Activated gamma-delta T cell treated with anti-CD3 and anti-CD28 coated beads, Interleukin-2, amount 50 U/mL, for 16 hours (primary cell): ENCODE data around the gene ZBTB49.
A peak's percentile ranks its signal among the peaks of the same experiment; 100 is the strongest.
"Not testable (repeated sequence)": the region's sequence is repeated elsewhere in the genome, so short reads cannot be mapped to it uniquely, and the experiment has no call there.

Source experiments
- DNase-seq: peaks from one replicate; pipeline ENCODE4 v3.0.0-alpha.2; 2020; ENCODE audit warnings: low read depth

ZBTB49 gene, protein sequence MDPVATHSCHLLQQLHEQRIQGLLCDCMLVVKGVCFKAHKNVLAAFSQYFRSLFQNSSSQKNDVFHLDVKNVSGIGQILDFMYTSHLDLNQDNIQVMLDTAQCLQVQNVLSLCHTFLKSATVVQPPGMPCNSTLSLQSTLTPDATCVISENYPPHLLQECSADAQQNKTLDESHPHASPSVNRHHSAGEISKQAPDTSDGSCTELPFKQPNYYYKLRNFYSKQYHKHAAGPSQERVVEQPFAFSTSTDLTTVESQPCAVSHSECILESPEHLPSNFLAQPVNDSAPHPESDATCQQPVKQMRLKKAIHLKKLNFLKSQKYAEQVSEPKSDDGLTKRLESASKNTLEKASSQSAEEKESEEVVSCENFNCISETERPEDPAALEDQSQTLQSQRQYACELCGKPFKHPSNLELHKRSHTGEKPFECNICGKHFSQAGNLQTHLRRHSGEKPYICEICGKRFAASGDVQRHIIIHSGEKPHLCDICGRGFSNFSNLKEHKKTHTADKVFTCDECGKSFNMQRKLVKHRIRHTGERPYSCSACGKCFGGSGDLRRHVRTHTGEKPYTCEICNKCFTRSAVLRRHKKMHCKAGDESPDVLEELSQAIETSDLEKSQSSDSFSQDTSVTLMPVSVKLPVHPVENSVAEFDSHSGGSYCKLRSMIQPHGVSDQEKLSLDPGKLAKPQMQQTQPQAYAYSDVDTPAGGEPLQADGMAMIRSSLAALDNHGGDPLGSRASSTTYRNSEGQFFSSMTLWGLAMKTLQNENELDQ

DNA sequence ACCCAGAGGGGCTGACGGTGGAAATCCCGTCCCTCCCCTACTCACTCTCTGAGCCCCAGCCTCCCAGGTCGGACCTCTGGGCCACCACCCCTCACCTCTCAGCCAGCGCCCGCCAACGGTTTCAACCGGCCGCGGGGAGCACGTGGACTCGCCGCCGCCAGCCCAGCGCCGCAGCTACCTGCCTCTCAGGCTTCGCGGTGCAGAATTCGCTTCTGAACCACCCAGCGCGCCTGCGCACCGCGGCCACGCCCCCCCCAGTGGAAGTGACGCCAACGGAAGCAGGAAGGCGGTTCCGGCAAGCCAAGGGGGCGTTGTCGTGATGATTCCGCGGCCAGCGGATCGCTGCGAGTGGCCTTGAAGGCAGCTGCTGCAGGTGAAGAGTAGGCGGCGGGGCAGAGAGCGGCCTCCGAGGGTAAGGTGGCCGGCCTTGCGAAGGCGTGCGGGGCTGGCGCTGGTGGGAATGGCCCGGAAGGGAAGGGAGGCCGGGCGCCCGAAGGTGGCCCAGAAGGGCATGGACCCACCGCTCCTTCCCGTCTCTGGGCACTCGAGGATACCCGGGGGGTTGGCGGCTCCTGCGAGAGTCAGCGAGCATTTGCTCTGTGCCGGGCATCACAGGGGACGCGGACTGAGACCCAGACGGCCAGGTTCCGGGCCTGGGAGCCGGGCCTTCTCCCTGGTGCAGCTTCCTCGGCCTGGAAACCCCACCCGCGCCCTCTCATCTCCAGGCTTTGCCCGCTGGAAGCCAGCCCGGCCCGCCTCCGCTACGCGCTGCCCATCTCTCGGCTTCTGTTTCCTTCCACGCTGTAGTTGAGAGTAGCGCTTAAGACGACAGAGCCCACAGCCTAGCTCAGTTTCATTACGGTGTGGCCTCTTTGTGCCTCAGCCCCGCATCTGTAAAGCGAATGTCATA, at the start of gene ZBTB49, which contains the start of gene LYAR:
Gene ZBTB49 (plus strand): TSS at position 311 of the 910 bp plus-strand sequence. CDS start 9,695 bp downstream, outside the sequence.
Gene LYAR (minus strand): TSS at position 214 of the 910 bp plus-strand sequence. CDS start 6,412 bp downstream, outside the sequence.
- peak; percentile 98 for DNase-seq

DNA sequence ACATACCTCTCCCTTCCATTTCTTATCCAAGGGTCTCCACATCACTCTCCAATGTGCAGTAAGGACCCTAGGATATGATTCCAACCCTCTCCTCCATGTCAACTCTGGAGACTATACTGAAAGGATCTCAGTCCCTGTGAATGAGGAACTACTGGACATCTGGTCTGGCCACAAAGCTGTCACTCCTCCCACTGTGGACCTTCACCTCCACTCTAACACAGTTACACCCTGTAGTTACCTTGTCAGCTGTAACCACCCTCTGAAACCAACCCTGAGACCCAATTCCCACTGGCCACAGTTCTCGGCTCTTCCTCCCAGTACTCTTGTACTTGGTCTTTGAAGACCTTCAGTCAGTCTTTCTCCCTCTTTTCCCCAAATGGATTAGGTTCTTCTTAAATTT, 44.9 kb upstream of the ZBTB49 start:
- DNase-seq = no peak

DNA sequence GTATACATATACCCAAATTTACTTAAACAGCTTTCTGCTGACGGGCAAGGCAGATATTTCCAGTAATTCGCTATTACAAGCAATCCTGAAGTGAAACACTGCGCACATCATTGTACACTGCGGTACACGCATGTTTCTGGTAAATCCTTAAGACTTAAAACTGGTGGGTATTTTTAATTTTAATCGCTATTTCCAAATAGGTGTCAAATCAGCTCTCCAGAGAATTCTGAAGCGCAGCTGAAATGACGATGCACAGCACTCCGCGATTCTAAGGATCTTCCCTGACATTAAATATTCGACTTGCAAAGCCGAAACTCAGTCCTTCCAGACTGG, 42.4 kb upstream of the ZBTB49 start:
- DNase-seq = no peak

DNA sequence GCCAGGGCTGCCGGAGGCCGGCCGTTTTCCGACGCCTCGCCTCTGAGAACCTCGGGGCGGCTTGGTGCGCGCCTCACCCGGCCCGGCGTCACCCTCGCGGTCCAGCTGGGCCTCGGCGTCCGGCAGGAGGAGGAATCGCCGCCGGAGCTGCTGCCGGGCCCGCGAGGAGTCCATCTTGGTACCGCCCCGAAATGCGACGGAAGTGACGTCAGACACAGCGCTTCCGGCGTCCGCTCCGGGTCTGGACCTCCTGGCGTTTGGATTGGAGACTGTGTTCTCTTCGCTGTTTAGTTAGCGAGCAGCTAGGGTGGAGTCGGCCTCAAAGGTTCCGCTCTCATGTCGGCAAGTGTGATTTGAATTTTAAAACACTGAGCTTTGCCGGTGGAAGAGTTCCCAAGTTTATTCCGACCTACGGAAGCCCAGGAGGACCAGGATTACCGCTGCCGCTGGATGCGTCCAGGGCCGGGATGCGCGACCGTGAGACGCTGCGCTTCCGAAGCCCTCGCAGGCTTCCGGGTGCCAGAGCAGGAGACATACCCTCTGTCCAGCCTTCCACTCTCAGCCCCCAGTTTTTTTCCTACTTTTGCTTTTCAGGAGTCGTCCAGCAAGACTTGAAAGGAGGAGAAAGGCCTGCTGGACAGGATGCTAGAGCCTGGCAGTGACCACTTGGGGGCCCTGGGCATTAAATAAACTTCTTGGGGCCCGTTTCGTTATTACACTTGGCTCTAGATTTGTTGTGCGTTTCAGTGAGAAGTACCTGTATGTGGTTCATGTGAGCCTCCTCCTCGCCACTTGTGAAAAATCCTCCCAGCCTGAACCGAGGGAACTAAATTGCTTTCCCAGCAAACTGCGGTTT, 41.8 kb upstream of the ZBTB49 start, which contains the start of gene TMEM128:
Gene TMEM128 (minus strand): TSS at position 195 of the 856 bp plus-strand sequence. CDS start 21 bp downstream, at position 174.
- peak; percentile 87 for DNase-seq

DNA sequence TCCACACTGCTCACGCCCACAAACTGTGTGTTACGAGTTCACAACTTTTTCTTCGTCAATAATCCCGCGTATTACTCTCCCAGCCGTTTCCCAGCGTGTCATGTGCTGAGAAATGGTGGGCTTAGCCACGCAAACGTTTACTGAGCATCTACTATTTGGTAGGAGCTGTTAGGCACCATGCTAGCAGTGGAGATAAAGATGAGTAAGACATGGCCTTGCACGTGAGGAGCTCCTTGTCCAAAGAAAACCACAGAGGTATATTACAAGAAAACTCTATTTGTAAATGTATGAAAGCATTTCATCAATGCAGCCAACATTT, 41.2 kb upstream of the ZBTB49 start:
- DNase-seq = no peak

DNA sequence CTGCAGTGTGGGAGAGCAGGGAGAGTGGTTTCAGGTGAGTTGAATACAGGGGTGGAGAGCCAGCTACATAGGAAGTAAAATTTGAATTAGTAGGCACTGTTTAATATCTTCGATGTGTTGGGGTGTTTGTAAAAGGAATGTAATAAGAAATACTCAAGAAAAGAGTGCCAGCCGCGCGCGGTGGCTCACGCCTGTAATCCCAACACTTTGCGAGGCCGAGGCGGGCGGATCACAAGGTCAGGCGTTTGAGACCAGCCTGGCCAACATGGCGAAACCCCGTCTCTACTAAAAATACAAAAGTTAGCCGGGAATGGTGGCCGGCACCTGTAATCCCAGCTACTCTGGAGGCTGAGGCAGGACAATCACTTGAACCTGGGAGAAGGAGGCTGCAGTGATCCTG, 40.7 kb upstream of the ZBTB49 start:
- not testable (repeated sequence) for DNase-seq

DNA sequence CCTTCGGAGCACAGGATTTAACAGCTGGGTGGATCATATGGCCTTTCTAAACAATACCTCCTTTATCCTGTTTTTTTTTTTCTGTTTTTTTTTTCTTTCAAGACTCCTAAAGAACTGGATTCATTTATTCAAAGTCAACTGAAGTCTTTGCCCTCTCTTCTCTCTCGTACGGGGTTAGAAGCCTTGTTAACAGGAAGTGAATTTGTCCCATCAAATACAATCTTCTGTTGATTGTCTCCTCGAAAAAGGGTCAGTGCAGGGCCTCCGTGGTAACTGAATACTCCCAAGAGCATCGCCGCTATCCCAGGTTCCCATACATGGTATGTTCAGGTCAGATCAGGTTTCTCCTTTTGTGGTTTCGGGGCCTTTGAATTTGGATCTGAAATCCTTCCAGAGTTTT, 40.2 kb upstream of the ZBTB49 start:
- DNase-seq = no peak

DNA sequence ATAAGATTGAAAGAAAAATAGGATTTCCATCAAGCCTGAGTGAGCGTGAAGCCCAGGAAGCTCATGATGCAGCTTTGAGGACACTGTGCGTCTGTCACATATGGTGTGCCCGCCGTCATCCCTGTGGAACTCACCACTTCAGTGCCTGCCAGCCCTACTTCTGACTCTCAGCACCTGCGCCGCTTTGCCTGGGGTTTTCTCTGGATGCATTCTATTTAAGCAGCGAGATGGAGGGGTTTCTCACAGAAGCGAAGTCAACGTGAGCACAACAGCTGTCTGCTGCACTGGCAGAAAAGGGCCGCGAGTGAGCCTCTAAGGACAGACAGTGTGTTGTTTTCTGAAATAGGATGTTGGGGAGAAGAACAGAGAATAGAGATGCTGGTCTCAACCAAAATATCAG, 35.9 kb upstream of the ZBTB49 start:
- no peak for DNase-seq

DNA sequence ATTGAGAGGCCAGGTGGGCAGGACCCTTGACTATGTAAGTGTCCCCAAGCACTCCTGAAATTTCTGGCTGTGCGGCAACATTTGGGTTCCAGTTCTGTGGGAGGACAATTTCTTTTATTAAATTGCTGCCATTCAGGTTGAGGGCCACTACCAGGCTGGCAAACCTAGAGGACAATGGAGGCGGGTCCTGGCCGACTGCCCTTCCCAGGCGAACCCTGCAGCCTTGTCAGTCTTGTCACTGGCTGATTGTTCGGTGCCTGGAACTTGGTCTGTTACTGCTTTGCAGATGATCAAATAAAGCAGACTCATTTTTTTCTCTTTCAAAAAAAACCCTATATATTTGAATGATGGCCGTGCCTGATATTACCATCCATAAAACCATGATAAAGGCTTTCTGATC, 35.4 kb upstream of the ZBTB49 start:
- no peak for DNase-seq

DNA sequence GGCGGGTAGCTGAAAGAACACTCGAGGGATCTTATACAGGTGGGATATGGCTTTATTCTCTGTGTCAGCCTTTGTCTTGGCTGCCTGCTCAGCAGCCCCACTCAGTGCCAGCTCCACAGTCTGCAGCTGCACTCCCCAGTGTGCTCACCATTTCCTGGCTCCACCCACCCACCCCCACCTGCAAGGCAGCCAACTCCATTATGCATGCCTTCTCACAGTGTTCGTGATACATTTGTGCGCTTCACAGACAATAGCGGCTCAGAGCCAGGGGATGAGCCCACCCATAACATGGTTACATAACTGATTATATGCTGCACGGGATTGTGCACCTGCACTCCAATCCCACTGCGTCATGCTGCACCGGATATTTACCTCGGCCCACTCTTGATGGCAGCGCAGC, 33.3 kb upstream of the ZBTB49 start:
- DNase-seq = no peak

DNA sequence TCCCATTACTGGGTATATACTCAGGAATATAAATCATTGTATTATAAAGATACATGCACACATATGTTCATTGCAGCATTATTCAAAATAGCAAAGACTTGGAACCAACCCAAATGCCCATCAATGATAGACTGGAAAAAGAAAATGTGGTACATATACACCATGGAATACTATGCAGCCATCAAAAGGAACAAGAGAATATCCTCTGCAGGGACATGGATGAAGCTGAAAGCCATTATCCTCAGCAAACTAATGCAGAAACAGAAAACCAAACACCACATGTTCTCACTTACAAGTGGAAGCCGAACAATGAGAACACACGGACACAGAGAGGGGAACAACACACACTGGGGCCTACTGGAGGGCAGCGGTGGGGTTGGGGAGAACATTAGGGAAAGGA, 32.3 kb upstream of the ZBTB49 start:
- not testable (repeated sequence) for DNase-seq

DNA sequence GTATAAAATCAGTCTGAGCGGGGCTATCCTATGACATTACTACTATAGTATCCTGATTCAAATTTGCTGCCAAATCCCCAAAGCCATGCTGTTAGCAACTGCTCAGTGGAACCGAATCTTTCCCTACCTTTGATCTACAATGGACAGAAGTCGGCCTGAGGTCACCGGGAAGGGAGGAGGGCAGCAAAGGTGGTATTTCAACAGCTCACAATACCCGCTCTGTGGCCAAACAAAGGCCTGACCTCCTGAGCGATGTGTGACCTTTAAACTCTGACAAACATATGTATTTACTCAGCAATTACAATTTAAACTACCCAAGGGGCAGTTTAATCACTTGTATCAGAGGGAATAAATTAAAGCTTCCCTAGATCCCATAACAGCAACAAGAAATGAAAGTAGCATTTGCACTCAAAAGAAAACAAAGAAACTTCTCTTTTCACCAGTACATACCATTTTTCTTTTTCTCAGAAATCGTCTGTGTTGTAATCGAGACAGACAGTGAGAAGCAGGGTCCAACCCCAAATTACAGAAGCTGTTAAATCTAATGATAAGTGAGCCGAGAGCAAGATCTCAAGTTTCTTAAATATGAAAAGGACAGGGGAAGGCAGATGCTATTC, 30.5 kb upstream of the ZBTB49 start:
- DNase-seq = no peak

DNA sequence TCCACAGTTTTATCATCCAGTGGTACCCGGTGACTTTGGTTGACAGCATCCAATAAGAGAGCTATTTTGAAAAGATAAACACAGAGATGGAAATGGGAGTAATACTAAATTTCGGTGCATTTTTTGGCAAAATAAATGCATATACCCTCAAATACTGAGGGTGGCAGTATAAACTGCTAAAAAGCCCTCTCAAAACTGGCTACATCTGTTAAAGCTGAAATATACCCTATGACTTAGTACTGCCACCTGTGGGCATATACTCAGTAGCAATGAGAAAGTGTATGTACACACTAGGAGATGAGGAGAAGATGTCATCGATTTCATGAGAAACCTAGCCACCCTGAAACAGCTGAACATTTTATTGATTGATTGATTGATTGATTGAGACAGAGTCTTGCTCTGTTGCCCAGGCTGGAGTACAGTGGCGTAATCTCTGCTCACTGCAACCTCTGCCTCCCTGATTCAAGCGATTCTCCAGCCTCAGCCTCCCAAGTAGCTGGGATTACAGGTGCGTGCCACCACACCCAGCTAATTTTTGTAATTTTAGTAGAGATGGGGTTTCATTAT, 29.8 kb upstream of the ZBTB49 start:
- no peak for DNase-seq

DNA sequence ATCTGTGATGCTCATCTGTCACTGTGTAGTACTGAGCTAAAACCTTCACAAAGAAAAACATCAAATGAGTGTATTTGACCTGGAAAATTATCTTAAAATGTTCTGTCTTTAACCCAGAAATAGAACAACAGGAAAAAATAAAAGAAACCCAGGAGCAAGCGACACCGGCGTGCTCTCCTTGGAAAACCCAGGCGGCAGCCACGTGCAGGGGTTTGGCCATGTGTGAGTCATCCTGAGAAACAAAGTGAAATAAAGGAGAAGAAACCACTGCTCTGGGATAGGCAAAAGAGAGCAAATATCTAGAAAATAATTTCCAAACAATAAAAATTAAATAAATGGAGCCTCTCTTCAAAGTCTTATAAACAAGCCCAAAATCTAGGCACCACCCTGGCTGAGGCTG, 22.1 kb upstream of the ZBTB49 start:
- DNase-seq = no peak

DNA sequence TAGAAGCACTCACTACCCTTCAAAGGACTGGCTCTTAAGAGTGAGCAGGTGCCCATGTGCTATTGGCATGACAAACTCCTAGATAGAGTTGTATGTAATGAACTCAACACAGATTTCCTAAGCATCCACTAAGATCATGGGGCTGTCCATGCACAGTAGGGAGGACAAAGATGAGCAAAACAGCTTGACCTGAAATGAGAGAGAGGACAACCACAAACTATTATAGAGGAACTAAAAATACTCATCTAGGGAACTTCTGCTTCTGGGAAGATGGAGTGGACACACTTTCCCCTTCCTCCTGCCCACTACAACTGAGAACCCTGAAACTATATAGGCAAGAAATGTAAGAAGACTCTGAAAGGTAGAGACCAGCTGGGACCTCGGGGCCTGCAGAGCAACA, 21.3 kb upstream of the ZBTB49 start:
- no peak for DNase-seq

DNA sequence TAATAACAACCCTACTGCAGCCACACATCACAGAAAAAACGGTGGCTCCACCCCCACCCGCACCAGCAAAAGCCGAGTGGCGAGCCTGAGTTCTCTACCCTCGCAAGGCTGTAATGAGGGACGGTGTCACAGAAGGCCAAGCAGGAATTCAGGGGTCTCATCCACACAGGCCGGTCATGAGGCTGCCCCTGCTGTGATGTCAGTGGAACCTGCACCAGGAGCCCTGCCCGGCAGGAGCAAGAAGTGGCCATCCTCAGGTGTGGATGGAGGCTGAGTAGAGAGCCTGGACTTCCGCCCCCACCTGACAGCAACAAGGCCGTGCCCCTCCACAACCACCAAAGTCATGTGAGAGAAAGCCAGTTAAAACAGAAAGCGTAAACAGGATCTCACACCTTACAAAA, 20.7 kb upstream of the ZBTB49 start:
- DNase-seq = peak; percentile 32

DNA sequence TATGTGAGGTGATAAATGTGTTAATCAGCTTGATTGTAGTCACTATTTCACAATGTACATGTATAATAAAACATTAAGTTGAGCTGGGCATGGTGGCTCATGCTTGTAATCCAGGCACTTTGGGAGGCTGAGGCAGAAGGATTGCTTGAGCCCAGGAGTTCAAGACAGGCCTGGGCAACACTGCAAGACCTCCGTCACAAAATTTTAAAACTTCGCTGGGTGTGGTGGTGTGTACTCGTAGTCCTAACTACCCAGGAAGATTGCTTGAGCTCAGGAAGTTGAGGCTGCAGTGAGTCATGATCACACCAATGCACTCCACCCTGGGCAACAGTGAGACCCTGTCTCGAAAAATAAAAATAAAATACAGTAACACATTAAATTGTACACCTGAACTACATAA, 20.2 kb upstream of the ZBTB49 start:
- no peak for DNase-seq

DNA sequence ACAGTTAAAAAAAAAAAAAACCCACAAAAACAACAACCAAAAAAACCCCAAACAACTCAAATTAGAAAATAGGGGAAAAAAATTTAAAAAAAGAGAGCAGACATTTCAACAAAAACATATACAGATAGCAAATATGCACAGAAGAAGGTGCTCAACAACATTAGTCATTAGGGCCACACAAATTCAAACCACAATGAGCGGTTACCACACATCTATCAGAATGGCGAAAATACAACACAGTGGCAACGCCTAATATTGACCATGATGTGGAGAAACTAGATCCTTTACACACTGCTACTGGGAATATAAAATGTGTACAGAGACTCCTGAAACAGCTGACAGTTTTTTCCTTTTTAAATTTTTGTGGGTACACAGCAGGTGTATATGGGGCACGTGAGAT, 19.5 kb upstream of the ZBTB49 start:
- no peak for DNase-seq

DNA sequence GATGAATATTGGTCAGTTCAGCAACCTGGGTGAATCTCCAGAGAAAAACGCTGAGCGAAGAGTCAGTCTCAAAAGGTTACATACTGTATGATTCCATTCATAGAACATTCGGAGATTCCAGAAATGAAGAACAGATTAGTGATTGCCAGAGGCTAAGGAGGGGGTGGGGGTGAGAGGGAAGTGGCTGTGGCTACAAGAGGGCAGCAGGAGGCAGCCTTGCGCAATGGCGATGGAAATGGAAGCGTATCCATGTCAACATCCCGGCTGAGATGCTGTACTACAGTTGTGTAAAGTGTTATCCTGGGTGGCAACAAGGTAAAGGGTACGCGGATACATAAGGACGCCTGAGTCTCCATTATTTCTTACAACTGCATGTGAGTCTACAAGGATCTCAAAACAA, 18.1 kb upstream of the ZBTB49 start:
- DNase-seq = no peak

DNA sequence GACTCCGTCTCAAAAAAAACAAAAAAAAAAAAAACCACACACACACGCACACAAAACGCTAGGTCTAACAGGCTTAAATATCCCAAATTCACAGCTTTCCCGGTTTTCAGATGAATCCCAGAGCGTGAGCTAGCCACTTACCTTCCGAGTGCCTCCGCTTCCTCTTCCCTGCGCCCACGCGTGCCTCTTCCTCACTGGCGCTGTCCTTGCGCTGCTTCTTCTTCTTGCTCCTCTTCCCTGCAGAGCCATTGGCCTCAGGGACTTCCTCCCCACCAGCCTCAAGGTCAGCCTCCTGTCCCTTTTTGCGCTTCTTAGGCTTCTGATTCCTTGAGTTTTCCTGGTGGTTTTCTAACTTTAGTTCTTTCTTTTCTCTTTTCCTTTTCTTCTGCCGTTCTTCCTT, 15.8 kb upstream of the ZBTB49 start:
- DNase-seq = no peak

DNA sequence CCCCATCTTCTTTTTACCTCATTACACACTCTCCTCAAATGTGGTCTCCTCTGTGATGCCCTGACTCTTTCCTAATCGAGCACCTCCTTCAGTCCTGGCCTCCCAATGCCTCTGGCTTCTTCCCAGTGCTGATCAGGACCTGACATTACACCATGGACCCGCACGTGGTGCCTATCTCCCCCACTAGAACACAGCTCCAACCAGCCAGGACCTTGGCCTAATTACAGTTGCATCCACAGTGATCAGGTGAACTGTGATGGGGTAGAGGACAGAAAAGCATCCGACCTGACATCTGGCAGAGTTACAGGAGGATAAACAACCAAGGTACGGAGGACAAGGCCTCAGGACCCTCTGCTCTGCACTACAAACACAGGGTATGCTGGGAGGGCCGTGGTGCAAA, 12.5 kb upstream of the ZBTB49 start:
- DNase-seq = no peak
